NB4 (cell line): ENCODE results near the gene GLCE.

Experiments
- DNase-seq: peaks from one replicate; pipeline ENCODE4 v3.0.0; 2010; ENCODE audit warnings: low read depth
- H3K4me3 ChIP-seq: one replicate; pipeline ENCODE4 v1.5.1; 2011; ENCODE audit warnings: mild to moderate bottlenecking, low read depth, low read length, moderate library complexity
- MYC ChIP-seq: IDR thresholded peaks from 2 replicates; pipeline ENCODE4 v1.6.1; 2011; ENCODE audit warnings: low read depth, low read length
- POLR2A ChIP-seq: IDR thresholded peaks from 2 replicates; pipeline ENCODE4 v1.6.1; 2011; ENCODE audit warnings: mild to moderate bottlenecking; ENCODE audit not compliant: insufficient read length; ENCODE audit errors: extremely low read depth
- TF ChIP-seq, protein P1 (sequence below): IDR thresholded peaks from 2 replicates; pipeline ENCODE4 v1.6.1; 2011; ENCODE audit warnings: low read depth, low read length
- TF ChIP-seq, protein P2 (sequence below): IDR thresholded peaks from one replicate; pipeline ENCODE4 v1.5.1; 2012; ENCODE audit warnings: low read depth, low read length

The GLCE gene

DNA sequence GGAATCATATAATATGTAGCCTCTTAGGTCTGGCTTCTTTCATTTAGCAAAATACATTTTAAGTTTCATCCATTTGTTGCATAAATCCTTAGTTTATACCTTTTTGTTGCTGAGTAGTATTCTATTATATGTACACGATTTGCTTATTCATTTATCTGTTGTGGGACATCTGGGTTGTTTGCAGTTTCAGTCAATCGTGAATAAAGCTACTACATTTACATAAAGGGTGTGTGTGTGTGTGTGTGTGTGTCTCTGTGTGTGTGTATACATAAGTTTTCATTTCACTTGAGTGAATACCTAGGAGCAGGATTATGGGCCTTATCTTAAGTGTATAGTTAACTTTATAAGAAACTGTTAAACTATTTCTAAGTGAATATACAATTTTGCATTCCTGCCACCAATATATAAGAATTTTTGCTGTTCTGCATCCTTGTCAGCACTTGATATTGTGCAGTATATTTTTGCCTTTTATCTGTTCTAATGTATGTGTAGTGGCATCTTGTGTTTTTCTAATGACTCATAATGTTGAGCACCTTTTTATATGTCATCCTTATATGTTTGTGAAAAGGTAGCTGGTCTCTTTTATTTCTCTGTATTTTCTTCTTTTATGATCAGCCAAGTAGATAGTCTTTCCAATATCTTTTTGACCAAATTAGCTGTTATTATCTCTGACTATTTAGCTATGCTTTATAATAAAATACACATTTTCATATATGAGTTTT is 55.0 kb downstream of the GLCE start:
- DNase-seq = no peak
- TF ChIP-seq POLR2A = no peak

DNA sequence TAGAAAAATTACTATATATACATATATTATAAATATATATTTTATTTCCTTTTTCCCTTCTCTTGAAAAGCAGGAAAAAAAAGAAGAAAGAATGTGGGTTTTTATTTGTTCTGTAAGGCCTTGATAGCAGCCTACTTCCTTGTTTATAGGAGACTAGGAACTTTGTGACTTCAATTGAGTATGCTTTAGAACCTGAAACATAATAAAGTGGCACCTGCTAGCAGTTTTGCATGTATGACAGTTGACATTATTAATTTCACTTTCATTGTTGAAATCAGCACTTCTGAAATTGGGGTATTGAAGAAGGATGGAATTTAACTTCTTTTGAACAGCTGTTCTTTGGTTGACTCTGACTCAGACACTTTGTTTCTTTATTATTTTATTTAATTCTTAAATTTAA is 56.9 kb downstream of the GLCE start:
- H3K4me3 ChIP-seq = no peak overlapping the region
- DNase-seq = no peak
- TF ChIP-seq MYC (no peak), POLR2A (no peak)
- TF ChIP-seq, protein P1, sequence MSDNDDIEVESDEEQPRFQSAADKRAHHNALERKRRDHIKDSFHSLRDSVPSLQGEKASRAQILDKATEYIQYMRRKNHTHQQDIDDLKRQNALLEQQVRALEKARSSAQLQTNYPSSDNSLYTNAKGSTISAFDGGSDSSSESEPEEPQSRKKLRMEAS = no peak
- TF ChIP-seq, protein P2, sequence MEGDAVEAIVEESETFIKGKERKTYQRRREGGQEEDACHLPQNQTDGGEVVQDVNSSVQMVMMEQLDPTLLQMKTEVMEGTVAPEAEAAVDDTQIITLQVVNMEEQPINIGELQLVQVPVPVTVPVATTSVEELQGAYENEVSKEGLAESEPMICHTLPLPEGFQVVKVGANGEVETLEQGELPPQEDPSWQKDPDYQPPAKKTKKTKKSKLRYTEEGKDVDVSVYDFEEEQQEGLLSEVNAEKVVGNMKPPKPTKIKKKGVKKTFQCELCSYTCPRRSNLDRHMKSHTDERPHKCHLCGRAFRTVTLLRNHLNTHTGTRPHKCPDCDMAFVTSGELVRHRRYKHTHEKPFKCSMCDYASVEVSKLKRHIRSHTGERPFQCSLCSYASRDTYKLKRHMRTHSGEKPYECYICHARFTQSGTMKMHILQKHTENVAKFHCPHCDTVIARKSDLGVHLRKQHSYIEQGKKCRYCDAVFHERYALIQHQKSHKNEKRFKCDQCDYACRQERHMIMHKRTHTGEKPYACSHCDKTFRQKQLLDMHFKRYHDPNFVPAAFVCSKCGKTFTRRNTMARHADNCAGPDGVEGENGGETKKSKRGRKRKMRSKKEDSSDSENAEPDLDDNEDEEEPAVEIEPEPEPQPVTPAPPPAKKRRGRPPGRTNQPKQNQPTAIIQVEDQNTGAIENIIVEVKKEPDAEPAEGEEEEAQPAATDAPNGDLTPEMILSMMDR = no peak

More for the DNA sequence above, 55.0 kb downstream of the GLCE start:
- no peak overlapping the region for H3K4me3 ChIP-seq

DNA sequence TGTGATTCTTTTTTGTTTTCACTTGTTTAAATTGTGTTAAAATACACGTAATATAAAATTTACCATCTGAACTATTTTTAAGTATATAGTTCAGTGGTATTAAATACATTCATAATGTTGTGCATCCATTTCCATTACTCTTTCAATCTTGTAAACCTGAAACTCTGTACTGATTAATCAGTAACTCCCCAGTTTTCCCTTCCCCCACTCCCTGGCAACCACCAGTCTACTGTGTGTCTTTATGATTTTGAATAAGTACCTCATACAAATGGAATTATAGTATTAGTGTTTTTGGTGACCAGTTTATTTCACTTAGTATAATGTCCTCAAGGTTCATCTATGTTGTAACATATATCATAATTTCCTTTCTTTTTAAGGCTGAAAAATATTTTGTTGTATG is 59.3 kb downstream of the GLCE start:
- H3K4me3 ChIP-seq = no peak overlapping the region
- DNase-seq = no peak
- TF ChIP-seq, protein P1 = no peak
- TF ChIP-seq, protein P2 = no peak
- TF ChIP-seq MYC = no peak

DNA sequence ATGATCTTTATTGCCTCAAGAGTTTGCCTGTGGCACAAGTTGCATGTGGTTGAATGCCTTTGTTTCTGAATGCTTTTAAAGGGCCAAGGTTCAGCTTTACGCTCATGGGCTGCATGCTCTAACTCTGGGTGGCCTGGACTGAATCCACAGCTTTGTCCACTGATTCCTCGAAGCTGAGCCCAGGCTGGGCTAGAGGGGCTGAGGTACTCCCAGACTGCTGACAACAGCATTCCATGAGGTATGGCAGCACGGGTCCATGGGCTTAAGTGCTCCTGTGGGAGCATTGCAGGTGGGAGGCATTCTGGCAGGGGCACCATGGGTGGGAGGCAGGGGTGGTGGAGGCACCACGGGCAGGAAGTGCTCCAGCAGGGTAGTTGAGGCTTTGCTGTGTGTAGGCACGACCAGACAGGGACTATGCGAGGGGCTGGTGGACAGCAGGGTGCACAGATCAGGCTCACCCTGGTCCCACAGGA is 61.6 kb downstream of the GLCE start:
- DNase-seq = no peak

DNA sequence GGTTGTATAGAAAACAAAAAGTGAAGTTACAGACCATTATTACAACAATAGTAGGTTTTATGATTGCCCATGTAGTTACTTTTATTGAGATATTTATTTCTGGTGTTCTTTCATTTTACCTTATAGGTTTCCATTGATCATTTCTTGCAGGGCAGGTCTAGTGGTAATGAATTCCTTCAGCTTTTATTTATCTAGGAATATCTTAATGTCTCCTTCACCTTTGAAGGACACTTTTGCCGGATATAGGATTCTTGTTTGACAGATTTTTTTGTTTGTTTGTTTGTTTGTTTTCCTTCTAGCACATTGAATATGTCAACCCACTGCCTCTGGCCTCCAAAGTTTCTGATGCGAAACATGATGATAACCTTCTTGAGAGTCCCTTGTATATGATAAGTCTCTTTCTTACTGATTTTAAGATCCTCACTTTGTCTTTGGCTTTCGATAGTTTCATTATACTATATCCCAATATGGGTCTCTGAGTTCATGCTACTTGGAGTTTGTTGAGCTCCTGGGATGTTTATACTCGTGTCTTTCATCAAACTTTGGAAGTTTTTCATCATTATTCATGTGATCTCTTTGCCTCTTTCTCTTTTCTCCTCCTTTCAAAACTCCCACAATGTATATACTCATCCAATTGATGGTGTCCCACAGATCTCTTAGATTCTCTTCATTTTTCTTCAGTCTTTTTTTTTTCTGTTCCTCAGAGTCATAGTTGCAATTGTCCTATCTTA is 62.8 kb downstream of the GLCE start:
- DNase-seq = no peak
- no peak overlapping the region for H3K4me3 ChIP-seq
- TF ChIP-seq, protein P2 = no peak

More for the DNA sequence above, 61.6 kb downstream of the GLCE start:
- TF ChIP-seq, protein P1 = no peak
- H3K4me3 ChIP-seq = no peak overlapping the region

DNA sequence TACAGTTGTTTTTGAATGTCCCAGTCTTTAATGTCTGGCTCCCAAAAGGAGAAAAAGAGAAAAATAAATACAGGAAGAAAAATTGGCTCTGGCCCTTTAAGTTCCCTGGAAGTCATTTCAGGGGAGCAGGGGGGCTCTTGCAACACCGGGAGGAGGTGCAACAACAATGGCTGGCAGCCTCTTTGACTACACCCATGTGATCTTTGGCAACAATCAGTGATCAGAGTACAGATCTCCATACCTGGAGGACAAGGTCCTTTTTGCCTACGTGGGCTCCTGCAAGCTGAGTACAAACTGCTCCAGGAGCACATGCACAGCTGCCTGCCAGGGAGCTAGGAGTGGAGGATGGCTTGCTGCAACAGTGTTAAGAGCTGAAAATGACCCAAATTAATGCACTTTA is 63.9 kb downstream of the GLCE start:
- no peak overlapping the region for H3K4me3 ChIP-seq
- TF ChIP-seq, protein P2 = no peak
- TF ChIP-seq, protein P1 = no peak
- TF ChIP-seq POLR2A (no peak), MYC (no peak)
- DNase-seq = no peak

DNA sequence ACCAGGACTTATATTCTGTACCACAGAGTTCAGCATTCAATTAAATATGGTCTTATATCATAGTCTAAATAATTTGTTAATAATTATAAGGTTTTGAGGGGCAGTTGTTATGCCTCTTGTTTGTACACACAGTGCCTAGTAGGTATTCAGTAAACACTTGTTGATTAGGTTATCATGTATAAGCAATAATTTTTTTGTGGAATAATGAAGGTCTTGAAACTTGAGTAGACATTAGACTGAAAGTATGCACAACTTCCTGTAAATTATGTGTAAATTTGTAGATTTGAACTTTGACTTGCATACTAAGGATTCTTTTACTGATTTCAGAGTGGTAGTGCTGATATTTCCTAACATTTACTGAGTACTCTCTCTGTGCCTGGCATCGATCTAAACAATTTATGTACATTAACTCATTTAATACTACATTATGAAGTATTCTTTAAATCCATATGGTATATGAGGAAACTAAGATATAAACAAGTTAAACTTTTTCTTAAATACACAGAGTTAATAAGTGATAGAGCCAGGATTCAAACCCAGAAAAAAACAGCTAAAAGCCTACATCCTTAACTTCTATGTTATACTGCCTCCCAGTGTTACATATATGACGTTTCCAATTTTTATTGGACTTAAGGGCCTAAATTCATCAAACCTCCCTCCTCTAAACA is 65.1 kb downstream of the GLCE start:
- H3K4me3 ChIP-seq = no peak overlapping the region
- peak; percentile 31 for DNase-seq
- TF ChIP-seq POLR2A (no peak), MYC (no peak)
- TF ChIP-seq, protein P2 = no peak
- TF ChIP-seq, protein P1 = no peak
